Ectodermal cell (in vitro differentiated cells): ENCODE measurements around the gene MCF2L.

Experiments used
- H3K27ac ChIP-seq: 2 replicates; pipeline ENCODE4 v1.7.0; 2013; ENCODE audit warnings: mild to moderate bottlenecking, low read depth, low read length; ENCODE audit not compliant: insufficient read depth, poor library complexity, severe bottlenecking
- H3K27me3 ChIP-seq: 2 replicates; pipeline ENCODE4 v1.7.0; 2013; ENCODE audit warnings: mild to moderate bottlenecking, low read length; ENCODE audit not compliant: insufficient read depth, control insufficient read depth, poor library complexity, severe bottlenecking
- H3K36me3 ChIP-seq: one replicate; pipeline ENCODE4 v1.7.0; 2013; ENCODE audit warnings: low read length; ENCODE audit not compliant: control insufficient read depth, insufficient read depth
- H3K4me1 ChIP-seq: one replicate; pipeline ENCODE4 v1.7.0; 2013; ENCODE audit warnings: low read length; ENCODE audit not compliant: control insufficient read depth, insufficient read depth
- H3K4me3 ChIP-seq: 2 replicates; pipeline ENCODE4 v1.7.0; 2013; ENCODE audit warnings: low read depth, low read length, control low read depth; ENCODE audit not compliant: insufficient read depth
- H3K9me3 ChIP-seq: 2 replicates; pipeline ENCODE4 v1.7.0; 2013; ENCODE audit warnings: mild to moderate bottlenecking, low read length, moderate library complexity; ENCODE audit not compliant: control insufficient read depth
- WGBS, 2 experiments: methylation state at CpG; one replicate each; pipeline ENCODE4 v1.1.7; 2013; ENCODE audit warnings: missing lambda C conversion rate in 2 of 2; 5-methylcytosine and 5-hydroxymethylcytosine counted together

Gene MCF2L

GRCh38 chr13:112963641-112964040 is 5.4 kb upstream of the MCF2L start:
- Histone ChIP-seq H3K27me3 (peaks cover 14% of the 10 kb centered on the region), H3K4me1 (no peaks in the 10 kb centered on the region), H3K36me3 (no peaks in the 10 kb centered on the region), H3K4me3 (no peak overlapping the region), H3K27ac (no peak overlapping the region), H3K9me3 (no peaks in the 10 kb centered on the region)
- WGBS, 2 experiments, result 93 to 95% methylated on average over 11 of the region's 11 CpGs

DNA sequence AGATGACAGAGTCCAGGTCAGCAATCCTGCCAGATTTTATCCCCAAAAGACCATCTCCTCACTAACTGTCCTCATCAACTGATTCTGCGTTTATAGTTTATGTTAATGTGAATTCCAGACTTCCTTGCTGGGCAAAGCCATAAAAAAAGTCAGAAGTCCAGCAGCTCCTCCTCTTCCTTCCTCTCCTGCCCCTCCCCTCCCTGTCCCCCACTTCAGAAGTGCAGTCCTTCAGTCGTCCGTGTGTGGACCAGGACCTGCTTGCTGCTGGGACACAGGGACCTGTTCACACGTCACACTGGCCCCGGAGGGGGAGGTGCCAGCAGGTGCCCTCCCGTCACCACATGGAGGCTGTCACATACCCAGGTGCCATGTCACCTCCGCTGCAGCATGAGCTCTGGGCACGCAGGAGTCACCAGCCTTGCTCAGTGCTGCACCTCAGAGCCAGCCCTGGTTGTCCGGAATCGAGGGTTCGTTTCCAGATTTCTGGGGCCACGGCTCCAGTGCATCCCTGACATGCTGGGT is 4.0 kb upstream of the MCF2L start:
- Histone ChIP-seq H3K27me3 (peaks cover 26% of the 10 kb centered on the region), H3K27ac (no peak overlapping the region), H3K36me3 (no peaks in the 10 kb centered on the region), H3K9me3 (no peaks in the 10 kb centered on the region), H3K4me1 (no peaks in the 10 kb centered on the region), H3K4me3 (no peak overlapping the region)
- 84 to 86% methylated on average over 12 of the region's 12 CpGs for WGBS, 2 experiments

- Histone ChIP-seq H3K27me3 (peaks cover 32% of the 10 kb centered on the region), H3K27ac (no peak overlapping the region), H3K9me3 (no peaks in the 10 kb centered on the region), H3K4me1 (no peaks in the 10 kb centered on the region), H3K4me3 (no peak overlapping the region), H3K36me3 (no peaks in the 10 kb centered on the region)
- 90 to 93% methylated on average over 16 of the region's 16 CpGs for WGBS, 2 experiments
Observed at GRCh38 chr13:112965573-112966115, 3.4 kb upstream of the MCF2L start.

DNA sequence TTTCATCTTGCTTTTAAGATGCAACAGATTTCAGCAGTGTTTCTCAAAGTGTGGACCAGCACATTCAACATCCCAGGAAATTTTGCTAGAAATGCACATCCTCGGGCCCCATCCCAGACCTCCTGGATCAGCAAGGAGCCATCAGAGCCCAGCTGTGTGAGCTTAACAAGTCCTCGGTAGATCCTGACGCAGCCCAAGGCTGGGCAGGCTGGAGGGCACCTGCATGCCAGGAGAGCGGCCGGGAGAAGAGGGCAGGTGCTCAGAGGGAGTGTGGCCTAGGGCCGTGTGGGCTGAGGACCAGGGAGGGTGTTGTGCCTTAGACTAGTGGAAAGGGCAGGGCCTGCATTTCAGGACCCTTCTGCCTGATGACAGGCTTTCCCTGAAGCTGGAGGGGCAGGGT is 2.2 kb upstream of the MCF2L start:
- WGBS, 2 experiments, result 89 to 91% methylated on average over 6 of the region's 6 CpGs
- H3K9me3 ChIP-seq, result no peaks in the 10 kb centered on the region
- H3K4me1 ChIP-seq, result no peaks in the 10 kb centered on the region
- no peak overlapping the region for H3K4me3 ChIP-seq
- no peak overlapping the region for H3K27ac ChIP-seq
- H3K36me3 ChIP-seq, result no peaks in the 10 kb centered on the region
- peaks cover 36% of the 10 kb centered on the region for H3K27me3 ChIP-seq

DNA sequence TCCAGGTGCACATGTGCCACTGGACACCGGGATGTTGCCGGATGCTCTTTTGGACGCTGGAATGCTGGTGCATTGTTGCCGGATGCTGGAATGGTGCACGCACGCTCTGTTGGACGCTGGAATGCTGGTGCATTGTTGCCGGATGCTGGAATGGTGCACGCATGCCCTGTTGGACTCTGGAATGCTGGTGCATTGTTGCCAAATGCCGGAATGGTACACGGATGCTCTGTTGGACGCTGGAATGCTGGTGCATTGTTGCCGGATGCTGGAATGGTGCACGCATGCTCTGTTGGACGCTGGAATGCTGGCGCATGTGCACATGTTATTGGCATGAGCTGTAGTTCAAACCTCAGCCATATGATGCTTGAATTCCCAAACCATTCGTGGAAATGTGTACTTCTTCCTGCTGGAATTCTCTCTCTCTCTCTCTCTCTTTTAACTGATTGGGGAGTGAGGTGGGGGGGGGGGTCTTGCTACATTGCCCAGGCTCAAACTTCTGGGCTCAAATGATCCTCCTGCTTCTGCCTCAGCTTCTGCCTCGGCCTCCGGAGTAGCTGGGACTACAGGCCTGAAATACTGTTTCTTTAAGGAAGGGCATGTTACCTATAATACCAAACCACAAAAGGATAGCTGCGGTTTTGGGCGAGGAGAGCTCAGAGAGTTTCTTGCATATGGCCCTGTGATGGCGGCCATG is 1.2 kb upstream of the MCF2L start:
- Histone ChIP-seq H3K4me3 (no peak overlapping the region), H3K36me3 (no peaks in the 10 kb centered on the region), H3K27ac (no peak overlapping the region), H3K27me3 (peaks cover 36% of the 10 kb centered on the region), H3K4me1 (no peaks in the 10 kb centered on the region), H3K9me3 (no peaks in the 10 kb centered on the region)
- WGBS, 2 experiments, result 87 to 92% methylated on average over 21 to 22 of the region's 22 CpGs

GRCh38 chr13:112968380-112968909 is 569 bp upstream of the MCF2L start:
- Histone ChIP-seq H3K36me3 (no peaks in the 10 kb centered on the region), H3K27me3 (peaks cover 36% of the 10 kb centered on the region), H3K27ac (no peak overlapping the region), H3K9me3 (no peaks in the 10 kb centered on the region), H3K4me3 (peak overlapping the region; percentile 45), H3K4me1 (no peaks in the 10 kb centered on the region)
- 15% methylated on average over 52 of the region's 52 CpGs for WGBS, 2 experiments

DNA sequence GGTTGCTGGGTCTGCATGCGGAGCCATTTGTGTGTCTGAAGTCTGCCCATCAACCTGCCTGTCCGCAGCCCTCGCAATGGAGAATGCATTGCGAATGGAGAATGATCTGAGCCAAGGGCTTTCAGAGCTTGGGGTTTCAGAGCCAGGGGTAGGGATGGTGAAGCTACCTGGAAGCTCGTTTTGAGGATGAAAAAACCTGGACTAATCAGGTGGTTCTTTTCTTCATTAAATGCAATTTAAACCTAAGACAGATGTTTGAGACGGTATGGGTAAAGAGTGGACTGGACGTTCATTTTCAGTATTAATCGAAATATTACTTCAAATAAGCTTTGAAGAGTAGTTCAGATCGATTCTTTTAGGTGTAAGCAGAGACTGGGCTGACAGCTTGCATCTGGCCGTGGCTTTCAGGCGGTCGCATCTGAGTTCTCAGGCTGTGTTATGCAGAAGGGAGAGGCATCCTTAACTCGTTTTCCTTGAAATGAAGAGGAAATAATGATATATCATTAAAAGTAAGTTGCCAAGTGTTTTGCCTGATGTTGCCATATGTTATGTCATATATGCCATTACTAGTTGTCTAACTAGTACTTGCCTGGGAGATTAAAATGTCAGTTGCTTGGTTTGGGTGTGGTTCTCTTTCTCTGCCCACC is 801 bp downstream of the MCF2L start:
- Histone ChIP-seq H3K27ac (no peak overlapping the region), H3K9me3 (no peaks in the 10 kb centered on the region), H3K4me1 (no peaks in the 10 kb centered on the region), H3K4me3 (peak overlapping the region; percentile 45), H3K36me3 (no peaks in the 10 kb centered on the region), H3K27me3 (peaks cover 36% of the 10 kb centered on the region)
- 59 to 65% methylated on average over 13 of the region's 13 CpGs for WGBS, 2 experiments

- Histone ChIP-seq H3K4me1 (no peaks in the 10 kb centered on the region), H3K4me3 (no peak overlapping the region), H3K9me3 (no peaks in the 10 kb centered on the region), H3K36me3 (no peaks in the 10 kb centered on the region), H3K27me3 (peaks cover 36% of the 10 kb centered on the region), H3K27ac (no peak overlapping the region)
- WGBS, 2 experiments, result 91 to 94% methylated on average over 23 of the region's 23 CpGs
Observed at GRCh38 chr13:112970552-112971287, 1.7 kb downstream of the MCF2L start.

DNA sequence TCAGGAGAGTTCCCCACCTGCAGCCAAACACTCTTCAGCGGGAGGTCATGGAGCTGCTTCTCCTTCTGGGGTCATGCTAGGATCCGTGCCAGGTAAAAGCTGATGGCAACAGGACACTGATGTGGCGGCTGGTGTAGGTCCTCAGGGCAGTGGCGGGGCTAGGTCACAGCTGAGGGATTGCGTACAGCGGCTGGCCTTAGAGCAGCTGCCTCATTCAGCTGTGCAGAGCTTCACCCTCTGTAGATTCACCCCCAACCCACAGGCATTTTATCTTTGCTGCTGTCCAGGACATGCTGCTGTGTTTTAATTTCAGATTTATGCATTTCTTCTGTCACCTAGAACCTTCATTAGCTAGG is 2.3 kb downstream of the MCF2L start:
- WGBS, 2 experiments, result 95 to 96% methylated on average over 6 of the region's 6 CpGs
- Histone ChIP-seq H3K27me3 (peaks cover 36% of the 10 kb centered on the region), H3K27ac (no peak overlapping the region), H3K36me3 (no peaks in the 10 kb centered on the region), H3K9me3 (no peaks in the 10 kb centered on the region), H3K4me3 (no peak overlapping the region), H3K4me1 (no peaks in the 10 kb centered on the region)

DNA sequence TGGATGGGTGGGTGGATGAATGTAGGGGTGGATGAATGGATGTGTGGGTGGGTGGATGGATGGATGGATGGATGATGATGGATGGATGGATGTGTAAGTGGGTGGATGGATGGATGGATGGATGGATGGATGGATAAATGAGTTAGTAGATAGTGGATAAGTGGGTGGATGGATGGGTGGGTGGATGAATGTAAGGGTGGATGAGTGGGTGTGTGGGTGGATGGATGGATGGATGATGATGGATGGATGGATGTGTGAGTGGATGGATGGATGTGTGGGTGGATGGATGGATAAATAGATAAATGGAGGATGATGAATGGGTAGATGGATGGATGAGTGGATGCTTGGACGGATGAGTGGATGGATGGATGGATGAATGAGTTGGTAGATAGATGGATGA is 3.2 kb downstream of the MCF2L start:
- no peaks in the 10 kb centered on the region for H3K9me3 ChIP-seq
- peaks cover 36% of the 10 kb centered on the region for H3K27me3 ChIP-seq
- H3K36me3 ChIP-seq, result no peaks in the 10 kb centered on the region
- no peaks in the 10 kb centered on the region for H3K4me1 ChIP-seq
- H3K27ac ChIP-seq, result no peak overlapping the region
- WGBS, 2 experiments, result 91 to 92% methylated on average over 1 of the region's 1 CpG
- H3K4me3 ChIP-seq, result no peak overlapping the region
